ENCODE results near the gene TBC1D10A. TPM values are rescaled to one million over a fixed set of nuclear protein-coding genes. Genes with fewer than 3 reads are reported as not detected.

The TBC1D10A gene
- total RNA-seq, 2 experiments from 2014 or later: 28.9 to 29.0 TPM

DNA sequence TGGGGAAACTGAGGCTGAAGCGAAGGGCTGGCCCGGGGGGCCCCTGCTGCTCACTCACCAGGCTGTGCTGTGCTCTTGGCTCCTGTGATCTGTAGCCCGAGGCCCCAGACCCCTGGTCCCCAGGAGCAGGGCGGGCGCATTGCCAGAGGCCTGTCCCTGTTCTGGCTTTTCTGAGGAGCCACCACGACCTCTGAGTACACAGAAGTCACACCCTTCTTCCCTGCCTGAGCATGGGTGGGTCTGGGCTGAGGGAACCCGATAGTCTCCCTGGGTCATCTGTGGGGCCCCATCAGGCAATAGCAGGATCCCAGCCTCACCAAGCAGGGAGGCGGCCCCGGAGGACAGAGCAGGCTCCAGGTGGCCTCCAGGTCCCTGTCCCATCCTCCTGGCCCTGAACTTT lies 42.6 kb downstream of the TBC1D10A start:
- H3K4me3 Mint-ChIP-seq: no peak overlapping the region
- H3K36me3 Mint-ChIP-seq: peaks cover 2% of the 10 kb centered on the region
- H3K27ac Mint-ChIP-seq: no peak overlapping the region
- H3K4me1 Mint-ChIP-seq (ENCODE audit: low read depth): peaks cover 34% of the 10 kb centered on the region
- ChIA-PET POLR2A (interaction anchor here (0.6 to 1.5 kb wide), 2 partner anchors 17 to 131 kb away, joined by 3 read pairs; no protein-coding TSS in a partner anchor), CTCF (interaction anchor here (1.3 to 9.4 kb wide), 4 partner anchors 21 to 201 kb away, joined by 3 to 154 read pairs (median 26); partner anchors contain the start of genes OSM and RNF215)
- H3K9me3 Mint-ChIP-seq: no peaks in the 10 kb centered on the region
- no peak for DNase-seq
- intact Hi-C loops (cut with micrococcal nuclease): no loop called here
- H3K27me3 Mint-ChIP-seq: no peaks in the 10 kb centered on the region

DNA sequence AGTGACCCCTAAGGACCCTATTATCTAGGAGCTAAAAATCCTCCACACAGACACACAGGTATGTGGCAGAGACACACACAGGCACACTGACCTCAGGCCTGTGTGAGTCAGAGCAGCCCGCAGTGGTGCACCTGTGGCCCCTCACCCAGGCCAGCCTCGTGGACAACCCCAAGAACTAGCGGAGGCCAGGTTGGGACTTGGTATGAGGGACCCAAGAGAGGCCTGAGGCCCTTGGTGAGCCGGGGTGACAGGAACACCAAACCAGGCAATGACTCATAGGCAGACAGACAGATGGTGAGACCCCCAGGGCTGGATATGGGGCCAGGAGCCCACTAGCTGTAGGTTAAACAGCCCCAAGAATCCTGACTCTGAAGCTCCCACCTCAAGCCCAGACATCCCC lies 43.4 kb downstream of the TBC1D10A start:
- intact Hi-C loops (cut with micrococcal nuclease): no loop called here
- no peaks in the 10 kb centered on the region for H3K27me3 Mint-ChIP-seq
- DNase-seq: no peak
- H3K4me3 Mint-ChIP-seq: no peak overlapping the region
- H3K36me3 Mint-ChIP-seq: peaks cover 2% of the 10 kb centered on the region
- CTCF ChIA-PET: interaction anchor here (1.2 to 9.4 kb wide), 4 partner anchors 16 to 177 kb away, joined by 5 to 154 read pairs (median 20); partner anchors contain the start of gene OSM
- H3K4me1 Mint-ChIP-seq (ENCODE audit: low read depth): peaks cover 36% of the 10 kb centered on the region
- POLR2A ChIA-PET: no interaction called here
- no peak overlapping the region for H3K27ac Mint-ChIP-seq
- H3K9me3 Mint-ChIP-seq: no peaks in the 10 kb centered on the region

GRCh38 chr22:30282616-30283046 lies 44.1 kb downstream of the TBC1D10A start:
- Mint-ChIP-seq H3K4me1 (ENCODE audit: low read depth) (peaks cover 29% of the 10 kb centered on the region), H3K27ac (no peak overlapping the region), H3K36me3 (peaks cover 2% of the 10 kb centered on the region), H3K4me3 (no peak overlapping the region), H3K9me3 (no peaks in the 10 kb centered on the region), H3K27me3 (no peaks in the 10 kb centered on the region)
- no peak for DNase-seq
- CTCF ChIA-PET: interaction anchor here (0.8 to 9.4 kb wide), 5 partner anchors 15 to 176 kb away, joined by 3 to 154 read pairs (median 6); partner anchors contain the start of genes OSM and RNF215
- POLR2A ChIA-PET: no interaction called here
- intact Hi-C loops (cut with micrococcal nuclease): no loop called here

GRCh38 chr22:30280505-30280904 lies 46.2 kb downstream of the TBC1D10A start:
- Mint-ChIP-seq H3K27me3 (no peaks in the 10 kb centered on the region), H3K4me1 (ENCODE audit: low read depth) (peaks cover 33% of the 10 kb centered on the region), H3K27ac (no peak overlapping the region), H3K36me3 (no peaks in the 10 kb centered on the region), H3K4me3 (no peak overlapping the region), H3K9me3 (no peaks in the 10 kb centered on the region)
- CTCF ChIA-PET: interaction anchor here (0.6 to 2.2 kb wide), 6 partner anchors 8 to 172 kb away, joined by 3 to 13 read pairs (median 4); partner anchors contain the start of gene CASTOR1
- DNase-seq: no peak
- intact Hi-C loops (cut with micrococcal nuclease): no loop called here
- POLR2A ChIA-PET: interaction anchor here (0.8 kb wide), 1 partner anchor 30 kb away, joined by 3 read pairs; no protein-coding TSS in a partner anchor

DNA sequence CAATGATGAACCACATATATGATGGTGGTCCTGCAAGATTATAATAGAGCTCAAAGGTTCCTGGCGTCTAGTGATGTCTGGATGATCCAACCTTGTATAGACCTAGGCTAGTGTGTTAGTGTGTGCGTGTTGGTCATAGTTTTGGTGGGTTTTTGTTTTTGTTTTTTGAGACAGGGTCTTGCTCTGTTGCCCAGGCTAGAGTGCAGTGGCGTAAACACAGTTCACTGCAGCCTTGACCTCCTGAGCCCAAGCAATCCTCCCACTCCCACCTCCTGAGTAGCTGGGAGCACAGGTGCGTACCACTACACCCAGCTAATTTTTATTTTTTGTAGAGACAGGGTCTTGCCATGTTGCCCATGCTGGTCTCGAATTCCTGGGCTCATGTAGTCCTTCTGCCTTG lies 46.8 kb downstream of the TBC1D10A start:
- Mint-ChIP-seq H3K4me3 (no peak overlapping the region), H3K27ac (no peak overlapping the region), H3K4me1 (ENCODE audit: low read depth) (peaks cover 38% of the 10 kb centered on the region), H3K27me3 (no peaks in the 10 kb centered on the region), H3K9me3 (no peaks in the 10 kb centered on the region), H3K36me3 (no peaks in the 10 kb centered on the region)
- intact Hi-C loops (cut with micrococcal nuclease): no loop called here
- ChIA-PET POLR2A (interaction anchor here (0.5 to 0.8 kb wide), 2 partner anchors 29 to 373 kb away, joined by 3 read pairs; no protein-coding TSS in a partner anchor), CTCF (interaction anchor here (0.6 to 2.2 kb wide), 7 partner anchors 8 to 172 kb away, joined by 3 to 13 read pairs (median 3); partner anchors contain the start of gene CASTOR1)
- no peak for DNase-seq

- Mint-ChIP-seq H3K4me1 (ENCODE audit: low read depth) (peaks cover 45% of the 10 kb centered on the region), H3K27ac (no peak overlapping the region), H3K4me3 (no peak overlapping the region), H3K36me3 (no peaks in the 10 kb centered on the region), H3K27me3 (no peaks in the 10 kb centered on the region), H3K9me3 (no peaks in the 10 kb centered on the region)
- intact Hi-C loops (cut with micrococcal nuclease): no loop called here
- POLR2A ChIA-PET: interaction anchor here (0.5 to 1.7 kb wide), 2 partner anchors 11 to 372 kb away, joined by 3 to 5 read pairs; no protein-coding TSS in a partner anchor
- CTCF ChIA-PET: interaction anchor here (0.8 to 2.2 kb wide), 4 partner anchors 9 to 171 kb away, joined by 3 to 13 read pairs (median 5); partner anchors contain the start of gene CASTOR1
- no peak for DNase-seq
Measured at GRCh38 chr22:30279046-30279788, 47.5 kb downstream of the TBC1D10A start.

DNA sequence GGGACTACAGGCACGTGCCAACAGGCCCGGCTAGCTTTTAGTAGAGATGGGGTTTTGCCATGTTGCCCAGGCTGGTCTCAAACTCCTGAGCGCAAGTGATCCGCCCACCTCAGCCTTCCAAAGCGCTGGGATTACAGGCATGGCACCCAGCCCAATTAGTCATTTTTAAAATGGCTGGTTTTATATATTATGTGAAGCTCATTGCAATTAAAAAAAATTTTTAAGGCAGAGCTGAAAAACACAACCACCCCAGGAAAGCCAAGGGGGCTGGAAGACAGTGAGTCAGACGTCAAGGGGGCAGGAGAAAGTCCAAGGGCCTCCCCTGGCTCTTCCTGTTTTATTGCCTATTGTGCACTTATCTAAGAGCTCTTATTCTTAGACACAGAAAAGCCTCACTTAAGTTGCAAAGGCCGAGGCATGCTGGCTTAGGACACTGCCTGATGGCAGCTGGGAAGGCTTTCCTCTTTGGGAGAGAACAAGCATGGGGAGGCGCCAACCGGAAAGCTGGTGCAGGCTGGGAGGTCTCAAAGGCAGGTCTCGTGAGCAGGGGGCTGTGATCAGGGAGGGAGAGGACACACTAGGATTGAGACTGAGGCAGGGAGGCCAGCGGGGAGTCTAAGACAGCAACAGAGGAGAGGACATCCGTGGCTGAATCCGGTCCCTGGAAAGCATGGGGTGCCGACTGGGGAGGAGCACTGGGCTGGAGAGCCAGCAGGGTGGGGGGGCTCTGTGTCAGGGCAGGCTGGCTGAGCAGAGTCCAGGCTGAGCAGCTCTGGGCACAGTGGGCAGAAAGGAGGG lies 49.0 kb downstream of the TBC1D10A start:
- H3K27ac Mint-ChIP-seq: no peak overlapping the region
- CTCF ChIA-PET: interaction anchor here (0.8 to 1.9 kb wide), 5 partner anchors 10 to 110 kb away, joined by 3 to 5 read pairs (median 4); no protein-coding TSS in a partner anchor
- no peaks in the 10 kb centered on the region for H3K27me3 Mint-ChIP-seq
- no peaks in the 10 kb centered on the region for H3K9me3 Mint-ChIP-seq
- DNase-seq: no peak
- peaks cover 40% of the 10 kb centered on the region for H3K4me1 Mint-ChIP-seq (ENCODE audit: low read depth)
- intact Hi-C loops (cut with micrococcal nuclease): no loop called here
- H3K36me3 Mint-ChIP-seq: peaks cover 1% of the 10 kb centered on the region
- POLR2A ChIA-PET: interaction anchor here (1.7 kb wide), 1 partner anchor 10 kb away, joined by 5 read pairs; no protein-coding TSS in a partner anchor
- H3K4me3 Mint-ChIP-seq: no peak overlapping the region

- POLR2A ChIA-PET: interaction anchor here (0.8 kb wide), 1 partner anchor 9 kb away, joined by 3 read pairs; the partner anchor contains the start of gene OSM
- intact Hi-C loops (cut with micrococcal nuclease): no loop called here
- Mint-ChIP-seq H3K36me3 (peaks cover 6% of the 10 kb centered on the region), H3K27ac (no peak overlapping the region), H3K4me1 (ENCODE audit: low read depth) (peaks cover 33% of the 10 kb centered on the region), H3K4me3 (peak overlapping the region; percentile 13), H3K27me3 (no peaks in the 10 kb centered on the region), H3K9me3 (no peaks in the 10 kb centered on the region)
- DNase-seq: no peak
- CTCF ChIA-PET: interaction anchor here (1.0 to 1.9 kb wide), 3 partner anchors 12 to 168 kb away, joined by 3 to 4 read pairs (median 4); no protein-coding TSS in a partner anchor
Measured at GRCh38 chr22:30276039-30276438, 50.7 kb downstream of the TBC1D10A start.

- Mint-ChIP-seq H3K36me3 (peaks cover 7% of the 10 kb centered on the region), H3K4me1 (ENCODE audit: low read depth) (peaks cover 33% of the 10 kb centered on the region), H3K9me3 (no peaks in the 10 kb centered on the region), H3K27me3 (no peaks in the 10 kb centered on the region), H3K27ac (no peak overlapping the region), H3K4me3 (peak overlapping the region; percentile 13)
- ChIA-PET CTCF (interaction anchor here (0.8 to 1.5 kb wide), 3 partner anchors 12 to 168 kb away, joined by 3 to 4 read pairs (median 3); no protein-coding TSS in a partner anchor), POLR2A (interaction anchor here (0.8 kb wide), 1 partner anchor 9 kb away, joined by 3 read pairs; the partner anchor contains the start of gene OSM)
- peak; percentile 46 for DNase-seq
- intact Hi-C loops (cut with micrococcal nuclease): no loop called here
Measured at GRCh38 chr22:30275625-30276024, 51.1 kb downstream of the TBC1D10A start.

DNA sequence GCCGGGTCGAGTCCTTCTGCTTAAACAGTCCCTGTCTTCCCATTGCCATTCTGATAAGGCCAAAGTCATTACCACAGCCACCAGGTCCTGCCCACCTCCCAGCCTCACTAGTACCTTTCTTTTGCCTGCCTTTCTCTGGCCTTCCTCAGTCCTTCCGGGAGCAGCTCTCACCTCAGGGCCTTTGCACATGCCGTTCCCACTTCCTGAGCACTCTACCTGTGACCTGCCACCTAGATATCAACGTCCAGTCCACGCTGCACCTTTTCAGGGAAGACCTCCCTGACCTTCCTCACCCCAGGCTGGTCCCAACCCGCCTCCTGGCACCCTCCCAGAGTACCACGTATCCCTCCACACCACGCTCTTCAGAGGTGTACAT lies 52.3 kb downstream of the TBC1D10A start:
- DNase-seq: no peak
- H3K36me3 Mint-ChIP-seq: peaks cover 12% of the 10 kb centered on the region
- intact Hi-C loops (cut with micrococcal nuclease): no loop called here
- H3K9me3 Mint-ChIP-seq: no peaks in the 10 kb centered on the region
- no peak overlapping the region for H3K27ac Mint-ChIP-seq
- POLR2A ChIA-PET: interaction anchor here (0.6 kb wide), 1 partner anchor 802 kb away, joined by 4 read pairs; no protein-coding TSS in a partner anchor
- H3K4me1 Mint-ChIP-seq (ENCODE audit: low read depth): peaks cover 29% of the 10 kb centered on the region
- H3K27me3 Mint-ChIP-seq: no peaks in the 10 kb centered on the region
- no peak overlapping the region for H3K4me3 Mint-ChIP-seq
- CTCF ChIA-PET: interaction anchor here (1.0 kb wide), 1 partner anchor 170 kb away, joined by 3 read pairs; no protein-coding TSS in a partner anchor

DNA sequence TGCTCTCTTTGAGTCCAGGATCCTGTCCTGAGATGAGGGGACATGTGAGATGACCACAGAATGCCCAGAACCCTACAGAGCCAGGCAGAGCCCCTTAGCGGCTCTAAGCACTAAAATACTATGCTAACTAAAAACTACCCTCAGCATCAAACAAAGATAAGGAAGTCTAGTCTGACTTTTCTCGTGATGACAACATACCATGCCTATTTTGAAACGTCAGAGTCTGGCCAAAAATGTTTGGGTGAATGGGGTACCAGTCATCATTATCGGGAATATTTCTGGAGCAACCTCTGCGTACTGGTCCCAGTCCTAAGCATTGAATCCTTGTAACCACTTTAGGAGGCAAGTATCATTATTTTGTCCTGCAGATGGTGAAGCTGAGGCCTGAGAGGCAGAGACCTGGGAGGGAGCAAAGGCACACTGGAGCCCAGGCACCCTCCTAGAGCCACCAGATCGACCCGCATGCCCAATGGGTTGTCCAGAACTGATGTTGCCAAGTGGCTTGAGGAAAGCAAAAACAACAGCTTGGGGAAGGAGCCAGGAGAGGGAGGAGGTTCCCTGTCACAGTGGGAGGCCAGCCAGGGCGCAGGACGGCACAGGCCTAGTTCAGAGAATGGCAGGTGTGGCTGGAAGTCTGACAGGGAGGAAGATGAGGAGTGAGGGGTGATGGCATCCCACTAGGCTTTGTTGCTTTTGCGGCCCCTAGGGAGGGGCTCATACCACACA lies 52.9 kb downstream of the TBC1D10A start:
- CTCF ChIA-PET: no interaction called here
- no peaks in the 10 kb centered on the region for H3K9me3 Mint-ChIP-seq
- POLR2A ChIA-PET: interaction anchor here (0.6 kb wide), 1 partner anchor 802 kb away, joined by 4 read pairs; no protein-coding TSS in a partner anchor
- H3K4me3 Mint-ChIP-seq: no peak overlapping the region
- intact Hi-C loops (cut with micrococcal nuclease): no loop called here
- DNase-seq: no peak
- H3K4me1 Mint-ChIP-seq (ENCODE audit: low read depth): peaks cover 26% of the 10 kb centered on the region
- H3K27me3 Mint-ChIP-seq: no peaks in the 10 kb centered on the region
- H3K27ac Mint-ChIP-seq: no peak overlapping the region
- H3K36me3 Mint-ChIP-seq: peaks cover 14% of the 10 kb centered on the region
